Liver (tissue), 9 donors: ENCODE measurements around the gene CDH23. TPM values are rescaled to one million over a fixed set of nuclear protein-coding genes. Genes with fewer than 3 reads are reported as not detected.

Experiments used
- DNase-seq: peaks from one replicate; pipeline ENCODE4 v3.0.0-alpha.2; 2017; ENCODE audit warnings: low spot score
- H3K27ac ChIP-seq, 2 donors: one replicate each; pipeline ENCODE4 v1.7.0; 2013; ENCODE audit warnings: inconsistent platforms in 2 of 2, low read length in 2 of 2, control low read depth in 1 of 2, low read depth in 1 of 2, mild to moderate bottlenecking in 1 of 2
- H3K27me3 ChIP-seq, 4 donors: one replicate each; pipeline versions ENCODE4 v1.6.1 to v1.7.0; 2013; ENCODE audit warnings: low read length in 3 of 4, inconsistent platforms in 1 of 4, mild to moderate bottlenecking in 1 of 4, moderate library complexity in 1 of 4; ENCODE audit not compliant: control insufficient read depth in 4 of 4, insufficient read depth in 4 of 4
- H3K36me3 ChIP-seq, 4 donors: one replicate each; pipeline versions ENCODE4 v1.6.1 to v1.7.0; 2013; ENCODE audit warnings: low read length in 3 of 4, mild to moderate bottlenecking in 3 of 4, low read depth in 1 of 4, moderate library complexity in 1 of 4; ENCODE audit not compliant: control insufficient read depth in 4 of 4, insufficient read depth in 3 of 4
- H3K4me1 ChIP-seq, 4 donors: one replicate each; pipeline versions ENCODE4 v1.6.1 to v1.7.0; 2013; ENCODE audit warnings: low read length in 3 of 4, mild to moderate bottlenecking in 3 of 4, moderate library complexity in 1 of 4; ENCODE audit not compliant: control insufficient read depth in 4 of 4, insufficient read depth in 4 of 4
- H3K4me3 ChIP-seq, 3 donors: one replicate each; pipeline versions ENCODE4 v1.6.1 to v1.7.0; 2013; ENCODE audit warnings: low read length in 3 of 3, control low read depth in 1 of 3, low read depth in 1 of 3, mild to moderate bottlenecking in 1 of 3
- H3K9ac ChIP-seq, 2 donors: one replicate each; pipeline ENCODE4 v1.7.0; 2013; ENCODE audit warnings: low read length in 2 of 2, mild to moderate bottlenecking in 2 of 2, moderate library complexity in 2 of 2, control low read depth in 1 of 2, low read depth in 1 of 2
- H3K9me3 ChIP-seq, 4 donors: one replicate each; pipeline versions ENCODE4 v1.6.1 to v1.7.0; 2013; ENCODE audit warnings: low read length in 3 of 4; ENCODE audit not compliant: control insufficient read depth in 4 of 4
- EGR1 ChIP-seq, 2 donors: IDR thresholded peaks; 2 replicates each; pipeline ENCODE4 v1.6.1; 2016 to 2018; ENCODE audit warnings: antibody characterized with exemption in 2 of 2, low read depth in 2 of 2
- FOXA1 ChIP-seq: IDR thresholded peaks from 2 replicates; pipeline ENCODE4 v1.6.1; 2016; ENCODE audit warnings: antibody characterized with exemption
- FOXA2 ChIP-seq: IDR thresholded peaks from 2 replicates; pipeline ENCODE4 v1.6.1; 2016; ENCODE audit warnings: antibody characterized with exemption
- GABPA ChIP-seq, 2 donors: IDR thresholded peaks in 1 of 2; conservative IDR thresholded peaks in 1 of 2; 2 replicates each; pipeline ENCODE4 v1.6.1; 2016; ENCODE audit warnings: antibody characterized with exemption in 2 of 2, mild to moderate bottlenecking in 1 of 2, moderate library complexity in 1 of 2
- HNF4A ChIP-seq, 2 donors: conservative IDR thresholded peaks; 2 replicates each; pipeline ENCODE4 v1.6.1; 2016; ENCODE audit warnings: antibody characterized with exemption in 2 of 2, mild to moderate bottlenecking in 2 of 2
- HNF4G ChIP-seq: IDR thresholded peaks from 2 replicates; pipeline ENCODE4 v1.6.1; 2016; ENCODE audit warnings: antibody characterized with exemption
- JUND ChIP-seq, 2 donors: IDR thresholded peaks; 2 replicates each; pipeline ENCODE4 v1.6.1; 2016; ENCODE audit warnings: antibody characterized with exemption in 2 of 2
- NR2F2 ChIP-seq: IDR thresholded peaks from 2 replicates; pipeline ENCODE4 v1.6.1; 2016; ENCODE audit warnings: antibody characterized with exemption
- RXRA ChIP-seq, 2 donors: IDR thresholded peaks; 2 replicates each; pipeline ENCODE4 v1.6.1; 2017 to 2018; ENCODE audit warnings: antibody characterized with exemption in 2 of 2, mild to moderate bottlenecking in 1 of 2
- SP1 ChIP-seq: IDR thresholded peaks from 2 replicates; pipeline ENCODE4 v1.6.1; 2018; ENCODE audit warnings: antibody characterized with exemption, mild to moderate bottlenecking
- TAF1 ChIP-seq: conservative IDR thresholded peaks from 2 replicates; pipeline ENCODE4 v1.6.1; 2016; ENCODE audit warnings: antibody characterized with exemption, mild to moderate bottlenecking
- YY1 ChIP-seq: IDR thresholded peaks from 2 replicates; pipeline ENCODE4 v1.6.1; 2016; ENCODE audit warnings: antibody characterized with exemption, mild to moderate bottlenecking
- WGBS: extraction: QIAGEN DNeasy Blood & Tissue Kit; methylation state at CpG from one replicate; pipeline ENCODE4 v1.1.7; 2013; 5-methylcytosine and 5-hydroxymethylcytosine counted together
- polyA plus RNA-seq, 2 donors: library from polyadenylated mRNA; stranded (reverse) in 1 of 2; unstranded in 1 of 2; fragments of 200-250 nt in 1 of 2; fragments of >200 nt in 1 of 2; fragmentation: Nextera tagmentation in 1 of 2; extraction: Ambion mirVana in 1 of 2; gene quantifications; one replicate each; pipeline versions ENCODE4 v1.2.1 to v1.2.3, GENCODE V29; 2013 to 2015
- total RNA-seq, 2 donors: library from RNA; depleted of rRNA; stranded (reverse); fragments of >200 nt; gene quantifications; one replicate each; pipeline ENCODE4 v1.2.3, GENCODE V29; 2014
- TF ChIP-seq, protein P1 (sequence below): IDR thresholded peaks from 2 replicates; pipeline ENCODE4 v1.6.1; 2016; ENCODE audit warnings: antibody characterized with exemption
- TF ChIP-seq, protein P2 (sequence below): IDR thresholded peaks from 2 replicates; pipeline ENCODE4 v1.6.1; 2016; ENCODE audit warnings: antibody characterized with exemption, mild to moderate bottlenecking
- TF ChIP-seq, protein P3 (sequence below): IDR thresholded peaks from 2 replicates; pipeline ENCODE4 v1.6.1; 2016; ENCODE audit warnings: antibody characterized with exemption
- TF ChIP-seq, protein P4 (sequence below): fragments of 150-350 bp; IDR thresholded peaks from 2 replicates; pipeline ENCODE4 v1.5.1; 2017; ENCODE audit warnings: improper control_type of control experiment, low read depth, low read length; ENCODE audit not compliant: missing input control
- TF ChIP-seq, protein P5 (sequence below): IDR thresholded peaks from 2 replicates; pipeline ENCODE4 v1.6.1; 2016; ENCODE audit warnings: antibody characterized with exemption
- donor health status: healthy.
- donor health status: healthy.
- donor health status: healthy.
- donor health status: healthy.
- donor health status: healthy.

CDH23 gene
- total and polyA plus RNA-seq, 4 donors, result 1.5 to 4.7 (median 3.4) TPM

DNA sequence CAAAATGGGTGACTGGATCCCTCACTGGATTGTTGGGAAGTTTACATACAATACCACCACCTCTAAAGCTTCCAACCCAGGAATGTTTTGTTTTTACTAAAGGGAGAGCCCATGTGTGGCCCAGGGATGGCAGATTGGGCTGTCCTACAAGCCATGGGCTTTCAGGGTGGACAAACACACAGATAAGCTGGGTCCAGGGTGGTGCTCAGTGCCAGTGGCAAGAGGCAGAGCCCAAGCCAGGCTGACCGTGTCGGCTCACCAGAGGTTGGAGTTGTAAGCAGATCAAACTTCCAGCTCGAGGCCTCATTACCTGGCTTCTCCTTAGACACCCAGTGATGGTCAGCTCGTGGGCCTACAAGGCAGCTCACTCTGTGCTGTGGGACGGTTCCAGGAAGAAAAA lies 52.3 kb downstream of the CDH23 start:
- 88% methylated on average over 5 of the region's 5 CpGs for WGBS
- Histone ChIP-seq H3K9ac (no peak overlapping the region), H3K4me3 (no peak overlapping the region), H3K27me3 (no peaks in the 10 kb centered on the region), H3K9me3 (no peaks in the 10 kb centered on the region), H3K27ac (no peak overlapping the region), H3K4me1 (no peaks in the 10 kb centered on the region), H3K36me3 (no peaks in the 10 kb centered on the region)
- DNase-seq, result no peak
- TF ChIP-seq SP1 (no peak), TAF1 (no peak), NR2F2 (no peak), EGR1 (IDR thresholded peaks at IDR 0.05; ENCODE audit: low read depth in 2 of 2) (no peak), FOXA1 (no peak), HNF4G (no peak), GABPA (IDR thresholded peaks at IDR 0.05 in 1 of 2, conservative IDR thresholded peaks at IDR 0.05 in 1 of 2) (no peak), YY1 (no peak), RXRA (IDR thresholded peaks at IDR 0.05) (no peak), FOXA2 (no peak)
- TF ChIP-seq, protein P1, sequence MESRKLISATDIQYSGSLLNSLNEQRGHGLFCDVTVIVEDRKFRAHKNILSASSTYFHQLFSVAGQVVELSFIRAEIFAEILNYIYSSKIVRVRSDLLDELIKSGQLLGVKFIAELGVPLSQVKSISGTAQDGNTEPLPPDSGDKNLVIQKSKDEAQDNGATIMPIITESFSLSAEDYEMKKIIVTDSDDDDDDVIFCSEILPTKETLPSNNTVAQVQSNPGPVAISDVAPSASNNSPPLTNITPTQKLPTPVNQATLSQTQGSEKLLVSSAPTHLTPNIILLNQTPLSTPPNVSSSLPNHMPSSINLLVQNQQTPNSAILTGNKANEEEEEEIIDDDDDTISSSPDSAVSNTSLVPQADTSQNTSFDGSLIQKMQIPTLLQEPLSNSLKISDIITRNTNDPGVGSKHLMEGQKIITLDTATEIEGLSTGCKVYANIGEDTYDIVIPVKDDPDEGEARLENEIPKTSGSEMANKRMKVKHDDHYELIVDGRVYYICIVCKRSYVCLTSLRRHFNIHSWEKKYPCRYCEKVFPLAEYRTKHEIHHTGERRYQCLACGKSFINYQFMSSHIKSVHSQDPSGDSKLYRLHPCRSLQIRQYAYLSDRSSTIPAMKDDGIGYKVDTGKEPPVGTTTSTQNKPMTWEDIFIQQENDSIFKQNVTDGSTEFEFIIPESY, result no peak

DNA sequence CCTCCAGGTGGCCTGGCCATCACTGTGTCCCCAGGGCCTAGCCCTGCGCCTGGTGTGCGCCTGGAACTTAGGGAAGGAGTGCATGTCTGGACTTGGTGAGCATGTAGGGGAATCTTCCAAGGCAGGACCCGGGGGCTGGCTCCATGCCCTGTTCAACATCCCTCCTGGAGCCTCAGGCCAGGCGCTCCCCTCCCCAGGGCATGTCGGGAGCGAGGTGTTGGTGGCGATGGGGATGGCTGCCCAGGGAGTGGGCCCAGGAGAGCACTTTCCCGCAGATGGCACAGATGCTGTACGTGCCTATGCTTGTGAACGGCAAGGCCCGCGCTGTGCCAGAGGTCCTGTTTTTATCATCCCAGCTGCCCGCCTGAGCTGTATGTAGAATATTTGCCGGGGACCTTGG lies 55.0 kb downstream of the CDH23 start:
- Histone ChIP-seq H3K27me3 (no peaks in the 10 kb centered on the region), H3K27ac (no peak overlapping the region), H3K4me3 (no peak overlapping the region), H3K9ac (no peak overlapping the region), H3K4me1 (no peaks in the 10 kb centered on the region), H3K36me3 (no peaks in the 10 kb centered on the region), H3K9me3 (no peaks in the 10 kb centered on the region)
- WGBS, result 97% methylated on average over 14 of the region's 14 CpGs
- DNase-seq, result no peak
- no peak for TF ChIP-seq HNF4A (conservative IDR thresholded peaks at IDR 0.05)
- TF ChIP-seq EGR1 (IDR thresholded peaks at IDR 0.05; ENCODE audit: low read depth in 2 of 2), result no peak
- TF ChIP-seq, protein P2, sequence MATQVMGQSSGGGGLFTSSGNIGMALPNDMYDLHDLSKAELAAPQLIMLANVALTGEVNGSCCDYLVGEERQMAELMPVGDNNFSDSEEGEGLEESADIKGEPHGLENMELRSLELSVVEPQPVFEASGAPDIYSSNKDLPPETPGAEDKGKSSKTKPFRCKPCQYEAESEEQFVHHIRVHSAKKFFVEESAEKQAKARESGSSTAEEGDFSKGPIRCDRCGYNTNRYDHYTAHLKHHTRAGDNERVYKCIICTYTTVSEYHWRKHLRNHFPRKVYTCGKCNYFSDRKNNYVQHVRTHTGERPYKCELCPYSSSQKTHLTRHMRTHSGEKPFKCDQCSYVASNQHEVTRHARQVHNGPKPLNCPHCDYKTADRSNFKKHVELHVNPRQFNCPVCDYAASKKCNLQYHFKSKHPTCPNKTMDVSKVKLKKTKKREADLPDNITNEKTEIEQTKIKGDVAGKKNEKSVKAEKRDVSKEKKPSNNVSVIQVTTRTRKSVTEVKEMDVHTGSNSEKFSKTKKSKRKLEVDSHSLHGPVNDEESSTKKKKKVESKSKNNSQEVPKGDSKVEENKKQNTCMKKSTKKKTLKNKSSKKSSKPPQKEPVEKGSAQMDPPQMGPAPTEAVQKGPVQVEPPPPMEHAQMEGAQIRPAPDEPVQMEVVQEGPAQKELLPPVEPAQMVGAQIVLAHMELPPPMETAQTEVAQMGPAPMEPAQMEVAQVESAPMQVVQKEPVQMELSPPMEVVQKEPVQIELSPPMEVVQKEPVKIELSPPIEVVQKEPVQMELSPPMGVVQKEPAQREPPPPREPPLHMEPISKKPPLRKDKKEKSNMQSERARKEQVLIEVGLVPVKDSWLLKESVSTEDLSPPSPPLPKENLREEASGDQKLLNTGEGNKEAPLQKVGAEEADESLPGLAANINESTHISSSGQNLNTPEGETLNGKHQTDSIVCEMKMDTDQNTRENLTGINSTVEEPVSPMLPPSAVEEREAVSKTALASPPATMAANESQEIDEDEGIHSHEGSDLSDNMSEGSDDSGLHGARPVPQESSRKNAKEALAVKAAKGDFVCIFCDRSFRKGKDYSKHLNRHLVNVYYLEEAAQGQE, result no peak
- TF ChIP-seq, protein P3, sequence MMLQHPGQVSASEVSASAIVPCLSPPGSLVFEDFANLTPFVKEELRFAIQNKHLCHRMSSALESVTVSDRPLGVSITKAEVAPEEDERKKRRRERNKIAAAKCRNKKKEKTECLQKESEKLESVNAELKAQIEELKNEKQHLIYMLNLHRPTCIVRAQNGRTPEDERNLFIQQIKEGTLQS, result no peak
- TF ChIP-seq FOXA2, result no peak
- TF ChIP-seq, protein P4, sequence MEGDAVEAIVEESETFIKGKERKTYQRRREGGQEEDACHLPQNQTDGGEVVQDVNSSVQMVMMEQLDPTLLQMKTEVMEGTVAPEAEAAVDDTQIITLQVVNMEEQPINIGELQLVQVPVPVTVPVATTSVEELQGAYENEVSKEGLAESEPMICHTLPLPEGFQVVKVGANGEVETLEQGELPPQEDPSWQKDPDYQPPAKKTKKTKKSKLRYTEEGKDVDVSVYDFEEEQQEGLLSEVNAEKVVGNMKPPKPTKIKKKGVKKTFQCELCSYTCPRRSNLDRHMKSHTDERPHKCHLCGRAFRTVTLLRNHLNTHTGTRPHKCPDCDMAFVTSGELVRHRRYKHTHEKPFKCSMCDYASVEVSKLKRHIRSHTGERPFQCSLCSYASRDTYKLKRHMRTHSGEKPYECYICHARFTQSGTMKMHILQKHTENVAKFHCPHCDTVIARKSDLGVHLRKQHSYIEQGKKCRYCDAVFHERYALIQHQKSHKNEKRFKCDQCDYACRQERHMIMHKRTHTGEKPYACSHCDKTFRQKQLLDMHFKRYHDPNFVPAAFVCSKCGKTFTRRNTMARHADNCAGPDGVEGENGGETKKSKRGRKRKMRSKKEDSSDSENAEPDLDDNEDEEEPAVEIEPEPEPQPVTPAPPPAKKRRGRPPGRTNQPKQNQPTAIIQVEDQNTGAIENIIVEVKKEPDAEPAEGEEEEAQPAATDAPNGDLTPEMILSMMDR, result no peak
- no peak for TF ChIP-seq JUND (IDR thresholded peaks at IDR 0.05)
- TF ChIP-seq, protein P5, sequence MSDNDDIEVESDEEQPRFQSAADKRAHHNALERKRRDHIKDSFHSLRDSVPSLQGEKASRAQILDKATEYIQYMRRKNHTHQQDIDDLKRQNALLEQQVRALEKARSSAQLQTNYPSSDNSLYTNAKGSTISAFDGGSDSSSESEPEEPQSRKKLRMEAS, result no peak
- TF ChIP-seq TAF1, result no peak
- TF ChIP-seq GABPA (IDR thresholded peaks at IDR 0.05 in 1 of 2, conservative IDR thresholded peaks at IDR 0.05 in 1 of 2), result no peak
